GM23248 (cell line): ENCODE results near the gene PDE10A. TPM values are rescaled to one million over a fixed set of nuclear protein-coding genes. Genes with fewer than 3 reads are reported as not detected.

ENCODE experiments used
- DNase-seq: peaks from one replicate; pipeline ENCODE4 v3.0.0-alpha.2; 2015
- H2AFZ ChIP-seq: fragments of 200-600 bp; sonication (generic); 2 replicates; pipeline ENCODE4 v1.6.1; 2016; ENCODE audit warnings: antibody characterized with exemption
- H3F3A ChIP-seq: fragments of 200-600 bp; sonication (generic); 2 replicates; pipeline ENCODE4 v1.6.1; 2016; ENCODE audit warnings: mild to moderate bottlenecking, antibody characterized with exemption, mixed run types; ENCODE audit not compliant: insufficient read depth
- H3K27ac ChIP-seq: fragments of 200-600 bp; sonication (generic); 2 replicates; pipeline ENCODE4 v1.5.1; 2016; ENCODE audit warnings: mild to moderate bottlenecking
- H3K27me3 ChIP-seq: fragments of 200-600 bp; sonication (generic); replicated peaks from 2 replicates; pipeline ENCODE4 v1.6.1; 2016; ENCODE audit warnings: mild to moderate bottlenecking; ENCODE audit not compliant: insufficient read depth
- H3K36me3 ChIP-seq: fragments of 200-600 bp; sonication (generic); 2 replicates; pipeline ENCODE4 v1.6.1; 2016; ENCODE audit warnings: low read depth, mild to moderate bottlenecking
- H3K4me1 ChIP-seq: fragments of 200-600 bp; sonication (generic); 2 replicates; pipeline ENCODE4 v1.6.1; 2016; ENCODE audit warnings: mild to moderate bottlenecking; ENCODE audit not compliant: insufficient read depth
- H3K4me2 ChIP-seq: fragments of 200-600 bp; sonication (generic); one replicate; pipeline ENCODE4 v1.6.1; 2016; ENCODE audit warnings: mild to moderate bottlenecking; ENCODE audit not compliant: unreplicated experiment
- H3K4me3 ChIP-seq: fragments of 200-600 bp; sonication (generic); 2 replicates; pipeline ENCODE4 v1.5.1; 2016; ENCODE audit warnings: mild to moderate bottlenecking
- H3K79me2 ChIP-seq: fragments of 200-600 bp; sonication (generic); 2 replicates; pipeline ENCODE4 v1.6.1; 2016; ENCODE audit warnings: mild to moderate bottlenecking; ENCODE audit not compliant: insufficient read depth
- H3K9ac ChIP-seq: fragments of 200-600 bp; sonication (generic); 2 replicates; pipeline ENCODE4 v1.6.1; 2016; ENCODE audit warnings: mild to moderate bottlenecking
- H3K9me2 ChIP-seq: fragments of 200-600 bp; sonication (generic); 2 replicates; pipeline ENCODE4 v1.6.1; 2016; ENCODE audit warnings: mixed run types, mild to moderate bottlenecking, moderate library complexity; ENCODE audit not compliant: insufficient read depth
- H3K9me3 ChIP-seq: fragments of 200-600 bp; sonication (generic); one replicate; pipeline ENCODE4 v1.6.1; 2017; ENCODE audit warnings: low read depth
- H4K20me1 ChIP-seq: fragments of 200-600 bp; sonication (generic); 2 replicates; pipeline ENCODE4 v1.6.0; 2016; ENCODE audit not compliant: insufficient read depth
- EZH2 ChIP-seq: fragments of 200-600 bp; sonication (generic); IDR thresholded peaks from 2 replicates; pipeline ENCODE4 v1.6.1; 2018; ENCODE audit warnings: antibody characterized with exemption, mild to moderate bottlenecking; ENCODE audit not compliant: insufficient read depth, poor library complexity, severe bottlenecking
- EZH2phosphoT487 ChIP-seq: fragments of 200-600 bp; sonication (generic); IDR thresholded peaks from 2 replicates; pipeline ENCODE4 v1.6.1; 2018; ENCODE audit warnings: antibody characterized with exemption, moderate library complexity, mild to moderate bottlenecking, low read depth; ENCODE audit not compliant: insufficient read depth
- WGBS, 2 experiments: methylation state at CpG; one replicate each; pipeline ENCODE4 v1.1.6; 2015 to 2017; ENCODE audit warnings: low lambda C conversion rate in 2 of 2, low coverage in 1 of 2; ENCODE audit errors: missing lambda C conversion rate in 2 of 2; 5-methylcytosine and 5-hydroxymethylcytosine counted together
- in situ Hi-C: fragments of 300-500 bp; cut with MboI; formaldehyde crosslinking; loops from 2 replicates; pipeline ENCODE4 v1.15.0; 2020
- polyA plus RNA-seq: library from polyadenylated mRNA; unstranded; fragments of >200 nt; fragmentation: Nextera tagmentation; extraction: Ambion mirVana; gene quantifications from 2 replicates; pipeline ENCODE4 v1.2.1, GENCODE V29; 2016
- total RNA-seq: library from RNA; depleted of rRNA; stranded (reverse); fragments of >200 nt; shearing (Covaris generic); gene quantifications from 2 replicates; pipeline ENCODE4 v1.2.3, GENCODE V29; 2014

The PDE10A gene
- total and polyA plus RNA-seq, 2 experiments from 2014 or later, result 0.11 to 0.21 TPM

DNA sequence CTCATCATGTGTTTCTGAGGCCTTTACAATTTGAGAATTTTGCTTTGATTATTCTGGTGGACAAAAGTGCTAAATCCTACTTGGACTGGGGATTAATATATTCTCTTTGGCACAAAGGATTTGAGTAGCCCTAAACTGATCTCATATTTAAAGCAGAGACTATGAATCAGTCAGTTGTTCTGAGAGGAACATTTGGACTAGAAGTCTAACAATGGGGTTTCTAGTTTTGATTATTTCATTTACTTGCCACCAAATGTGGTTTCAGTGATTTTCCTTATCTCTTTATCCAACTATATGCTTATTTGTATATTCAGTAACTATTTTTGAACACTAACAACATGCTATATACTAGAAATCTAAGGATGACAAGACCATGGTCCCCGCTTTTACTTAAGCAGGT is 81.4 kb downstream of the PDE10A start:
- Histone ChIP-seq H3K9ac (no peak overlapping the region), H3K9me2 (no peaks in the 10 kb centered on the region), H3K27me3 (no peaks in the 10 kb centered on the region), H3K79me2 (no peaks in the 10 kb centered on the region), H3K27ac (no peak overlapping the region), H2AFZ (no peak overlapping the region), H3F3A (no peaks in the 10 kb centered on the region), H3K4me1 (no peaks in the 10 kb centered on the region), H3K4me3 (no peak overlapping the region), H3K36me3 (no peaks in the 10 kb centered on the region), H3K4me2 (no peak overlapping the region), H4K20me1 (no peaks in the 10 kb centered on the region), H3K9me3 (no peaks in the 10 kb centered on the region)
- WGBS, 2 experiments, result 22 to 37% methylated on average over 1 of the region's 1 CpG
- in situ Hi-C loops, result no loop called here
- no peak for TF ChIP-seq EZH2phosphoT487
- no peak for DNase-seq

DNA sequence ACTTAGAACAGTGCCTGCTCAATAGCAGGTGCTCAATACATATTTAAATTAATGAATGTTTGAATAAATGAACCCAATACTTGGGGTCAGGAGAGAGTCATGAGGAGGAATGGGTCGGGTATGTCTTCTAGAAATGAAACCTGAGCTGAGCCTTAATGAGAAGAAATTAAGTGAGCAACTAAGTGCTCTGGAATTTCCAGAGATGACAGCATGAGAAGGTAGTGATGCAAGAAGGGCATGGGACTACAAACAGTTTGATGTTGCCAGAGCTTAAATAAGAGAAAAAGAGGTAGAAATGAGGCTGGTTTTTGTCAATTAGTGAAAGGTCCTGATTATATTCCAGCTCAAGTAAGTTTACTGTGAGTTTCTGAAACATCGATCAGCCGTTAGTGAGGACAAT is 82.9 kb downstream of the PDE10A start:
- no peak overlapping the region for H2AFZ ChIP-seq
- no peaks in the 10 kb centered on the region for H3K79me2 ChIP-seq
- no peak overlapping the region for H3K4me2 ChIP-seq
- no peaks in the 10 kb centered on the region for H3K4me1 ChIP-seq
- H4K20me1 ChIP-seq, result no peaks in the 10 kb centered on the region
- H3K9ac ChIP-seq, result no peak overlapping the region
- DNase-seq, result no peak
- in situ Hi-C loops, result no loop called here
- WGBS, 2 experiments, result 41 to 50% methylated on average over 3 of the region's 3 CpGs
- H3K9me2 ChIP-seq, result no peaks in the 10 kb centered on the region
- H3K27ac ChIP-seq, result no peak overlapping the region
- H3K36me3 ChIP-seq, result no peaks in the 10 kb centered on the region
- no peaks in the 10 kb centered on the region for H3K27me3 ChIP-seq
- H3K4me3 ChIP-seq, result no peak overlapping the region
- TF ChIP-seq EZH2phosphoT487 (no peak), EZH2 (no peak)
- no peaks in the 10 kb centered on the region for H3F3A ChIP-seq
- no peaks in the 10 kb centered on the region for H3K9me3 ChIP-seq

- Histone ChIP-seq H3K9ac (no peak overlapping the region), H4K20me1 (no peaks in the 10 kb centered on the region), H3K4me2 (no peak overlapping the region), H3F3A (no peaks in the 10 kb centered on the region), H2AFZ (no peak overlapping the region), H3K27me3 (no peaks in the 10 kb centered on the region), H3K27ac (no peak overlapping the region), H3K9me2 (no peaks in the 10 kb centered on the region), H3K79me2 (no peaks in the 10 kb centered on the region), H3K4me1 (no peaks in the 10 kb centered on the region), H3K9me3 (no peaks in the 10 kb centered on the region), H3K4me3 (no peak overlapping the region), H3K36me3 (no peaks in the 10 kb centered on the region)
- in situ Hi-C loops, result no loop called here
- no peak for TF ChIP-seq EZH2phosphoT487
- no peak for TF ChIP-seq EZH2
- no peak for DNase-seq
Measured at GRCh38 chr6:165579151-165579550, 83.9 kb downstream of the PDE10A start.

DNA sequence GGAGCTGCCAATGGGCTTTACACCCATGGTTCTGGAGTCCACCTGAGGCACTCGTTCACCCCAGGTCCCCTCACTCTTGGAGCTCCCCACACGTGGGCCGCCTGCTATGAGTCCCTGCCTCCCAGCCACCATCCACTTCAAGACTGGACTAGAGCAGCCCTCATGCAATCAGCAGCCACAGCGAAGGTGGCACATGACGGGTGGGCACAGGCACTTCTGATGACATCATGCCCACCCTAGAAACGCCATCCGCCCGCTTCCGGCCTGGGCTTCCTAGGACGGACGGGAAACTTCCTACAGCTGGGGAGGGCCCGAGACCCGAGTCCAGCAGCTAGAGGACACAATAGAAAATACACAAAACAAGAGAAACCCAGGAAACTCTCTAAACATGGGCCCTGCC is 85.5 kb downstream of the PDE10A start:
- whole genome bisulfite sequencing, 2 experiments, result 37 to 44% methylated on average over 12 to 13 of the region's 13 CpGs
- Histone ChIP-seq H3K27ac (no peak overlapping the region), H3K36me3 (no peaks in the 10 kb centered on the region), H3K79me2 (no peaks in the 10 kb centered on the region), H3K27me3 (no peaks in the 10 kb centered on the region), H3K9me3 (no peaks in the 10 kb centered on the region), H2AFZ (no peak overlapping the region), H3K9me2 (no peaks in the 10 kb centered on the region), H3F3A (no peaks in the 10 kb centered on the region), H3K9ac (no peak overlapping the region), H3K4me3 (no peak overlapping the region), H3K4me1 (no peaks in the 10 kb centered on the region), H3K4me2 (no peak overlapping the region), H4K20me1 (no peaks in the 10 kb centered on the region)
- TF ChIP-seq EZH2 (no peak), EZH2phosphoT487 (no peak)
- DNase-seq, result no peak
- in situ Hi-C loops, result no loop called here

- no peaks in the 10 kb centered on the region for H3K27me3 ChIP-seq
- no peak overlapping the region for H2AFZ ChIP-seq
- no peaks in the 10 kb centered on the region for H3K9me2 ChIP-seq
- 17 to 20% methylated on average over 3 of the region's 3 CpGs for WGBS, 2 experiments
- no peak overlapping the region for H3K9ac ChIP-seq
- H3K27ac ChIP-seq, result no peak overlapping the region
- DNase-seq, result no peak
- H3K4me2 ChIP-seq, result no peak overlapping the region
- H3K36me3 ChIP-seq, result no peaks in the 10 kb centered on the region
- no peak overlapping the region for H3K4me3 ChIP-seq
- H3K9me3 ChIP-seq, result no peaks in the 10 kb centered on the region
- in situ Hi-C loops, result no loop called here
- no peaks in the 10 kb centered on the region for H4K20me1 ChIP-seq
- TF ChIP-seq EZH2, result no peak
- TF ChIP-seq EZH2phosphoT487, result no peak
- no peaks in the 10 kb centered on the region for H3K4me1 ChIP-seq
- H3F3A ChIP-seq, result no peaks in the 10 kb centered on the region
- H3K79me2 ChIP-seq, result no peaks in the 10 kb centered on the region
Measured at GRCh38 chr6:165575158-165575549, 87.9 kb downstream of the PDE10A start.
